22Rv1 (cell line): Measurements from ENCODE around the gene ATP5F1A.

Source experiments
- CTCF ChIP-seq: fragments of 450-650 bp; IDR thresholded peaks from 2 replicates; pipeline ENCODE4 v1.5.1; 2017; ENCODE audit warnings: mild to moderate bottlenecking
- ZFX ChIP-seq: fragments of 450-650 bp; IDR thresholded peaks from 2 replicates; pipeline ENCODE4 v1.6.1; 2017; ENCODE audit warnings: antibody characterized with exemption, borderline replicate concordance

- TF ChIP-seq CTCF, result no peak
- no peak for TF ChIP-seq ZFX
These were observed 28.6 kb downstream of the ATP5F1A start for GRCh38 chr18:46069524-46069923.
